Right cardiac atrium (tissue), 5 donors: ENCODE measurements around the gene SLC22A12. TPM values are rescaled to one million over a fixed set of nuclear protein-coding genes. Genes with fewer than 3 reads are reported as not detected.
"Not testable (repeated sequence)": the region's sequence is repeated elsewhere in the genome, so short reads cannot be mapped to it uniquely, and the experiment has no call there.

Experiments used
- ATAC-seq, 2 donors: fragments of 200-7000 bp; cut with Tn5 transposase; one replicate each; pipeline versions ENCODE4 v1.8.0 to v1.9.1; 2020; ENCODE audit warnings: moderate library complexity in 2 of 2, mild to moderate bottlenecking in 1 of 2
- DNase-seq, 3 donors: peaks; one replicate each; pipeline ENCODE4 v3.0.0-alpha.2; 2020
- H3K27ac ChIP-seq: one replicate; pipeline ENCODE4 v1.5.1; 2013; ENCODE audit warnings: mild to moderate bottlenecking, low read length, control low read depth, moderate library complexity
- H3K27me3 ChIP-seq: one replicate; pipeline ENCODE4 v1.6.1; 2013; ENCODE audit not compliant: control insufficient read depth, insufficient read depth
- H3K4me1 ChIP-seq: one replicate; pipeline ENCODE4 v1.6.1; 2013; ENCODE audit warnings: low read length; ENCODE audit not compliant: control insufficient read depth, insufficient read depth
- H3K4me3 ChIP-seq: one replicate; pipeline ENCODE4 v1.5.1; 2013; ENCODE audit warnings: low read length, control low read depth
- H3K9me3 ChIP-seq: one replicate; pipeline ENCODE4 v1.6.1; 2013; ENCODE audit warnings: low read length; ENCODE audit not compliant: control insufficient read depth
- WGBS: extraction: QIAGEN DNeasy Blood & Tissue Kit; methylation state at CpG from one replicate; pipeline ENCODE4 v1.1.7; 2013; 5-methylcytosine and 5-hydroxymethylcytosine counted together
- intact Hi-C, 4 donors: fragments of 100-400 bp; cut with DNase I; formaldehyde crosslinking; loops; one replicate each; pipeline versions ENCODE4 v1.11.0 to v1.14.0; 2022 to 2023
- polyA plus RNA-seq: library from polyadenylated mRNA; stranded (reverse); fragments of 200-250 nt; gene quantifications from one replicate; pipeline ENCODE4 v1.2.3, GENCODE V29; 2013
- total RNA-seq, 4 donors: library from RNA; stranded (reverse); fragmentation: NEBNext Ultra II Directional; extraction: Animal tissue kit (Norgen Biotek cat#: 25700); gene quantifications; one replicate each; pipeline ENCODE4 v1.2.1, GENCODE V29; 2021
- donor health status: healthy with polysubstance abuse.
- donor health status: DM: no; HTN: yes; CAD: no.
- donor health status: DM: no; HTN: no; CAD: no.
- donor health status: DM: no; HTN: yes; CAD: no; lungs with severe emphysema.
- donor health status: DM: yes; HTN: yes; CAD: no.

SLC22A12 gene
- total and polyA plus RNA-seq, 5 donors = not detected

DNA sequence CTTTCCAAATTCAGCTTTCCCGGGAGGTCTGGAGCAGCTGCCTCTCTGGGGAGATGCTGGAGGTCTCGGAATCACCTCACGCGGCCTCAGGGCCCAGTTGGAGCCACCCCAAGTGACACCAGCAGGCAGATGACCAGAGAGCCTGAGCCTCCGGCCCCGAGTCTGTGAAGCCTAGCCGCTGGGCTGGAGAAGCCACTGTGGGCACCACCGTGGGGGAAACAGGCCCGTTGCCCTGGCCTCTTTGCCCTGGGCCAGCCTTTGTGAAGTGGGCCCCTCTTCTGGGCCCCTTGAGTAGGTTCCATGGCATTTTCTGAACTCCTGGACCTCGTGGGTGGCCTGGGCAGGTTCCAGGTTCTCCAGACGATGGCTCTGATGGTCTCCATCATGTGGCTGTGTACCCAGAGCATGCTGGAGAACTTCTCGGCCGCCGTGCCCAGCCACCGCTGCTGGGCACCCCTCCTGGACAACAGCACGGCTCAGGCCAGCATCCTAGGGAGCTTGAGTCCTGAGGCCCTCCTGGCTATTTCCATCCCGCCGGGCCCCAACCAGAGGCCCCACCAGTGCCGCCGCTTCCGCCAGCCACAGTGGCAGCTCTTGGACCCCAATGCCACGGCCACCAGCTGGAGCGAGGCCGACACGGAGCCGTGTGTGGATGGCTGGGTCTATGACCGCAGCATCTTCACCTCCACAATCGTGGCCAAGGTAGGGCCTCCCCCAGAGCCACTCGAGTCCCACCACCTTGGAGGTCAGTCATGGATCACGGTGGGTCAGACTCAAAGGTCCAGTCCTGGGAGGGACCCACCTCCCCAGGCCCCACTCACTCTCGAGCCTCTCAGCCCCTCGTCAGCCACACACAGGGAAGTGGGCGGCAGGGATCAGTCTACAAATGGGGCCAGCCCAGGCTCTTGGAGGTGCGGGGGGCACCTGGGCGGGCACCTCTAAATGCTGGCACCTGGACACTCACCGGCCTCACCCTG, 525 bp downstream of the SLC22A12 start:
- 86% methylated on average over 36 of the region's 36 CpGs for WGBS
- Histone ChIP-seq H3K27ac (no peak overlapping the region), H3K9me3 (no peaks in the 10 kb centered on the region), H3K4me1 (no peaks in the 10 kb centered on the region), H3K27me3 (no peaks in the 10 kb centered on the region), H3K4me3 (no peak overlapping the region)
- DNase-seq (no peak), ATAC-seq (peak; percentile 25 to 29)
- intact Hi-C loops = no loop called here

DNA sequence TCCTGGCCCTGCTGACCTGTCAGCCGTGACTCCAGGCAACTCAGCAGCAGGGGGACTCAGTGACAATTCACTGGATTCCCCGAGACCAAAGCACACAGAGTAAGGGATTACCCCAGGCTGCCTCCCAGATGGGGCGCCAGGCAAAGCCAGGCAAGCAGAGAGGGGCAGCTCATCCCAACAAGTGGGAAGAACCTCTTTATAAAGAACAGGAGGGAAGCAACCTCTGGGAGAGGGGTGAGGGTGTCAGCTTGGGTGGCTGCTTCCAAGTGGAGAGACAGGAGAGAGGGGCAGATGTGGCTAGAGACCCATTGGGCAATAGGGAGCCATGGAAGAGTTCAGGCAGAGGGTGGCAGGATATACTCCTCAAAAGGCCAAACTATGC, 1.2 kb downstream of the SLC22A12 start:
- Histone ChIP-seq H3K9me3 (no peaks in the 10 kb centered on the region), H3K4me1 (no peaks in the 10 kb centered on the region), H3K27ac (no peak overlapping the region), H3K4me3 (no peak overlapping the region), H3K27me3 (no peaks in the 10 kb centered on the region)
- DNase-seq = no peak
- 82% methylated on average over 3 of the region's 3 CpGs for WGBS
- ATAC-seq = no peak
- intact Hi-C loops = no loop called here

DNA sequence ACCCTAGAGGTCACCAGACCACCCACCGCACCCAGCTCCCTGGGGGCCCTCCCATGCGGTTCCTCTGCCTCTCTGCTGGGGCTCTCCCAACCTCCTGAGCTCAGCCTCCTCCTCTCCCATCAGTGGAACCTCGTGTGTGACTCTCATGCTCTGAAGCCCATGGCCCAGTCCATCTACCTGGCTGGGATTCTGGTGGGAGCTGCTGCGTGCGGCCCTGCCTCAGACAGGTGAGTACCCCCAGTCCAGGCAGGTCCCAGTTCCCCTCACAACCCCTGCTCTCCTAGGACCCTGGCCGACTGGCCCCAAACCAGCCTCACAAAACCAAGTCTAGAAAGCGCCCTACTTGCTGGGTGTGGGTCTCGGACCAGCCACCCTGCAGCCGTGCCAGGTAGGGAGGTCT, 1.6 kb downstream of the SLC22A12 start:
- ATAC-seq (no peak), DNase-seq (no peak)
- no peak overlapping the region for H3K4me3 ChIP-seq
- 82% methylated on average over 9 of the region's 9 CpGs for WGBS
- H3K4me1 ChIP-seq = no peaks in the 10 kb centered on the region
- H3K27ac ChIP-seq = no peak overlapping the region
- H3K9me3 ChIP-seq = no peaks in the 10 kb centered on the region
- intact Hi-C loops = no loop called here
- H3K27me3 ChIP-seq = no peaks in the 10 kb centered on the region

DNA sequence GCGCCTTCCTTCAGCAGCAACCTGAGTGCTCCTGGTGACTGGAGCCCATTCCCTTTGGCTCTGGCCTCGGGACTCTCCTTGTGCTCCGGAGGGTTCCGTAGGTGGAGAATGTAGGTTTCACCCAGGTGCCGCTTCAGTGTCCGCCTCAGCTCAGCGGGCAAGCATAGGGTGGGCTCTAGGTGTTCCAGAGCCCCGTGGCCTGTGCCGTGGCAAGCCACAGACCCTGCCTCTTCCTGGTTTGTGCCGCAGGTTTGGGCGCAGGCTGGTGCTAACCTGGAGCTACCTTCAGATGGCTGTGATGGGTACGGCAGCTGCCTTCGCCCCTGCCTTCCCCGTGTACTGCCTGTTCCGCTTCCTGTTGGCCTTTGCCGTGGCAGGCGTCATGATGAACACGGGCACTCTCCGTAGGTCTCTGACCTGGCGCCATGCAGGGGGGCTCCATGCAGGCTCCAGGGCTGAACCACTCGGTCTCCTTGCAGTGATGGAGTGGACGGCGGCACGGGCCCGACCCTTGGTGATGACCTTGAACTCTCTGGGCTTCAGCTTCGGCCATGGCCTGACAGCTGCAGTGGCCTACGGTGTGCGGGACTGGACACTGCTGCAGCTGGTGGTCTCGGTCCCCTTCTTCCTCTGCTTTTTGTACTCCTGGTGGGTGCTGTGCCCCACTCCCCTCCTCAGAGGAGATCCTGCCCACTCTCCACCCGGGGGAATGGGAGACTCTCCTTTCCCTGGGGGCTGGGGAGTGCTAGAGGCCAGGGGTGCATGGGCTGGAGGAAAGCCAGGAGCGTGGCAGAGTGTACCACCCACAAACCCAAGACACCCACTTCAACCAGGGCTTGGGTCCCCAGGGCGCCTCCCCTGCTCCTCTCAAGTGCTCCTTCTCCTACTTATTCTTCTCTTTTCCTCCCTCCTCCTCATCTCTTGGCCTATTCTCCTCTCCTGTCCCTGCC, 2.4 kb downstream of the SLC22A12 start:
- intact Hi-C loops = no loop called here
- H3K9me3 ChIP-seq = no peaks in the 10 kb centered on the region
- 85% methylated on average over 32 of the region's 32 CpGs for WGBS
- H3K27me3 ChIP-seq = no peaks in the 10 kb centered on the region
- no peak overlapping the region for H3K4me3 ChIP-seq
- no peak for DNase-seq
- no peak overlapping the region for H3K27ac ChIP-seq
- no peak for ATAC-seq
- H3K4me1 ChIP-seq = no peaks in the 10 kb centered on the region

DNA sequence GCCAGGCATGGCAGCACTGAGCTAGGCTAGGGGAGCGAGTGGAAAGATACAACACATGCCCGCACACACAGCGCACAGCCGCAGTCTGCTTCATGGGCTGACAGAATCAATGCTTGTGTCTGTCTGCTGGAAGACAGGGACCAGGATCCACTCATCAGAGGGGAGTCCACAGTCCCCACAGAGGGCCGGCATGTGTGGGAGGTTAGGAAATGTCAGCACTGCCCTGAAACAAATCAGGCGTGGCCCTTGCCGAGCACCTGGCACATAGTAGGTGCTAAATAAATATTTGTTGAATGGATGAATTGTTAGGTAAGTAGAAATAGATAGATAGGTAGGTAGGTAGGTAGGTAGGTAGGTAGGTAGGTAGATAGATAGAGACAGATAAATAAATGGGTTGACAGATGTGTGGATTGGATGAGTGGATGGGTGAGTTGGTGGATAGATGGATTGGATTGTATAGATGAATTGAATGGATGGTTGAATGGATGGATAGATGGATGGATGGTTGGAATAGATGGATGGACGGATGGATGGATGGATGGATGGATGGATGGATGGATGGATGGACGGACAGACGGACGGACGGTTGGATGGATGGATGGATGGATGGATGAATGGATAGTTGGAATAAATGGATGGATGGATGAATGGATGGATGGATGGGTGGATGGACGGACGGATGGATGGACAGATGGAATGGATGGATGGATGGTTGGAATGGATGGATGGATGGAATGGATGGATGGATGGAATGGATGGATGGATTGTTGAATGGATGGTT, 3.3 kb downstream of the SLC22A12 start:
- no peaks in the 10 kb centered on the region for H3K4me1 ChIP-seq
- H3K27me3 ChIP-seq = no peaks in the 10 kb centered on the region
- no peaks in the 10 kb centered on the region for H3K9me3 ChIP-seq
- ATAC-seq (no peak), DNase-seq (no peak)
- WGBS = 90% methylated on average over 14 of the region's 14 CpGs
- H3K27ac ChIP-seq = no peak overlapping the region
- H3K4me3 ChIP-seq = no peak overlapping the region
- intact Hi-C loops = no loop called here

DNA sequence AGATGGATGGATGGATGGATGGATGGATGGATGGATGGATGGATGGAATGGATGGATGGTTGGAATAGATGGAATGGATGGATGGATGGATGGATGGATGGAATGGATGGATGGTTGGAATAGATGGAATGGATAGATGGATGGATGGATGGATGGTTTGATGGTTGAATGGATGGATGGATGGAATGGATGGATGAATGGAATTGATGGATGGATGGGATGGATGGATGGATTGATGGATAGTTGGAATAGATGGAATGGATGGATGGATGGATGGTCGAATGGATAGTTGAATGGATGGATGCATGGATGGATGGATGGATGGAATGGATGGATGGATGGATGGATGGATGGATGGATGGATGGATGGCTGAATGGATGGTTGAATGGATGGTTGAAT, 4.9 kb downstream of the SLC22A12 start:
- H3K27ac ChIP-seq, H3K4me1 ChIP-seq, H3K4me3 ChIP-seq, H3K9me3 ChIP-seq, ATAC-seq, DNase-seq, intact Hi-C loops, H3K27me3 ChIP-seq: not testable (repeated sequence)
- WGBS = 76% methylated on average over 1 of the region's 1 CpG

DNA sequence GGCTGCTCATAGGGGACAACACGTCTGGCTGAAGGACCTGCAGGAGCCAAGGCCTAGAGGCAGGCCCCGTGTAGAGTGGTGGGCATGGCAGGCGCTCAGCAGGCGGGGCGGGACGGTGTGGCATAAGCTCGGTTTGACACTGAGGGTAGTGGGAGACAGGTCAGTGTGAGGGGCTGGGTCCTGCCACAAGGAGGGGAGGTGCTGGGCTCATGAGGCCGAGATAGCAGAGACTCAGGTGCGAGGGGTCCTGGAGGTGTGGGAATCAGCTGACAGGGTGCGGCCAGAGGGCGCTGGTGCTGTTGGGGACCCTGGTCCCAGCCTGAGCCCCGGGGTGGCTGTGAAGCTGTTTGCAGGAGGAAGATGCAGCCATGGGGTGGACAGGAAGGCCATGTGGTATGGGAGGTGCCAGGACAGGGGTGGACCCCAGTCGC, 6.7 kb downstream of the SLC22A12 start:
- Histone ChIP-seq H3K9me3 (no peaks in the 10 kb centered on the region), H3K4me1 (no peaks in the 10 kb centered on the region), H3K27ac (no peak overlapping the region), H3K4me3 (no peak overlapping the region), H3K27me3 (no peaks in the 10 kb centered on the region)
- WGBS = 88% methylated on average over 13 of the region's 13 CpGs
- ATAC-seq = no peak
- DNase-seq = peak in 2 of 3 donors; percentile 29 to 40
- intact Hi-C loops = no loop called here

DNA sequence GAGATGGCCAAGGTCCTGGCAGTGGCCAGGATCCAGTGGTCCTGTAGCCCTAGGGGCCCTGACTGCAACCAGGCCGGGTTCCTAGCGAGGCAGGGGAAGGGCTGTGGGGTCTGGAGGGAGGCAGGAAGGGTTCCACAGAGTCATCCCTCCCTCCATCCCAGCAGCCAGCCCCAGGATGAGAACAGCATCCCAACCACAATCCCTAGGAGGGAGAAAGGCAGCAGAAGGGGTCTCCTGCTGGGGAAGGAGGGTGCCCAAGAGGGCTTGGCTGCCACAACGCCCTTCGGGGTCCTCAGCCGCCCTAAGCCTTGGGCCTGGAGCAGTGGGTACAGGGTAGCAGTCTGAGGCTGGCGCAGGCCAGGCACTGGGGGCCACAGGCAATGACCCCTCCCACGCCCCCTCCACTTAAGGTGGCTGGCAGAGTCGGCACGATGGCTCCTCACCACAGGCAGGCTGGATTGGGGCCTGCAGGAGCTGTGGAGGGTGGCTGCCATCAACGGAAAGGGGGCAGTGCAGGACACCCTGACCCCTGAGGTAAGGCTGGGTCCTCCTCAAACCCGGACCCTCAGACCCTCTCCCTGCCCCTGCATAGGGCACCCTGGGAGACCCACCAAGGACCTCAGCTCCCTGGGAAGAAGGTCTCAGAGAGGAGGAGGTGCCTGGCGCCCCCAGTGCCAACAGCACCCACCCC, 7.2 kb downstream of the SLC22A12 start:
- Histone ChIP-seq H3K4me3 (no peak overlapping the region), H3K27ac (no peak overlapping the region), H3K9me3 (no peaks in the 10 kb centered on the region), H3K27me3 (no peaks in the 10 kb centered on the region), H3K4me1 (no peaks in the 10 kb centered on the region)
- intact Hi-C loops = no loop called here
- ATAC-seq (no peak), DNase-seq (peak in 2 of 3 donors; percentile 35 to 39)
- WGBS = 89% methylated on average over 12 of the region's 12 CpGs

DNA sequence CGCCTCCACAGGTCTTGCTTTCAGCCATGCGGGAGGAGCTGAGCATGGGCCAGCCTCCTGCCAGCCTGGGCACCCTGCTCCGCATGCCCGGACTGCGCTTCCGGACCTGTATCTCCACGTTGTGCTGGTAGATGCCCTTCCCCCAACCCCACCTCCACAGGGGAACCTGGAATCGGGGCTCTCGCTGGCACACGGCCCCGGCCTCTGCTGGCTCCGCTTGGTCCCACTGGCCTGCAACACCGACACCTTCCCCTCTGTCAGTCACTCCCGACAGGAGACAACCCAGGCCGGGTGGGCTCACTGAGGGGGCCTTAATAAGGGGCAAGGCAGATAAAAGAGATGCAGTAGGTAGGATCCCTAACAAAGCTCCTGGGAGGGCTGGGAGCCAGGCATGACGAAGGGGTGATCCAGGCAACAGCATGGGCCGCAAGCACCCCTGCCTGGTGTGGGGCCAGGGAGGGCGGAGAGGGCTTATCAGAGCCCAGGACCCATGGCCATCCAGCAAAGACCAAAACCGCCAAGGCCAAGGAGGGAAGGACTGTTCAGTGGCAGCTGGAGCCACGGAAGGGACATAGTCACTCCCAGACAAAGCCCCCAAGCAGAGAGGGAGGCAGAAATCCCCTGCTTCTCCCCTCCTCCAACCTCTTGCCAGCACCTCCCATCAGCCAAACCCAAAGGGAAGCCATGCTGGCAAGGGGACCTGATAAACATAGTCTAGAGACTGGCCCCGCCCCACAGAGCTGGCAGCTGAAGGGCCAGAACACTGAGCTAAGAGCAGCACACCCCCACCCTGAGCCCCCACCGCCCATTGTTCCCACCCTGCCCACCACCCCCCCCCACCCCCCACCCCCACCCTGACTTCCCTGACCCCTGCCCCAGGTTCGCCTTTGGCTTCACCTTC, 8.0 kb downstream of the SLC22A12 start:
- ATAC-seq (no peak), DNase-seq (peak in 2 of 3 donors; percentile 42 to 65)
- intact Hi-C loops = no loop called here
- WGBS = 79% methylated on average over 23 of the region's 23 CpGs
- Histone ChIP-seq H3K27me3 (no peaks in the 10 kb centered on the region), H3K27ac (no peak overlapping the region), H3K9me3 (no peaks in the 10 kb centered on the region), H3K4me3 (no peak overlapping the region), H3K4me1 (no peaks in the 10 kb centered on the region)
